NCI-H1105 (cell line): ENCODE measurements around the gene TYW1.
"Not testable (repeated sequence)": the region's sequence is repeated elsewhere in the genome, so short reads cannot be mapped to it uniquely, and the experiment has no call there.

ENCODE experiments used
- DNase-seq: peaks from one replicate; lab custom pipeline; 2025; lab: John Stamatoyannopoulos, UW

The TYW1 gene

GRCh38 chr7:67045496-67045995, 48.9 kb downstream of the TYW1 start:
- no peak for DNase-seq

- DNase-seq: not testable (repeated sequence)
Observed at GRCh38 chr7:67046819-67047218, 50.2 kb downstream of the TYW1 start.

- DNase-seq: not testable (repeated sequence)
Observed at GRCh38 chr7:67049908-67050307, 53.3 kb downstream of the TYW1 start.

GRCh38 chr7:67052161-67052560, 55.5 kb downstream of the TYW1 start:
- DNase-seq: not testable (repeated sequence)

GRCh38 chr7:67056683-67057082, 60.0 kb downstream of the TYW1 start:
- DNase-seq: no peak

- DNase-seq: not testable (repeated sequence)
Observed at GRCh38 chr7:67061321-67061720, 64.7 kb downstream of the TYW1 start.

- not testable (repeated sequence) for DNase-seq
Observed at GRCh38 chr7:67062802-67063201, 66.2 kb downstream of the TYW1 start.

- DNase-seq: not testable (repeated sequence)
Observed at GRCh38 chr7:67066950-67067622, 70.5 kb downstream of the TYW1 start.

GRCh38 chr7:67076120-67076519, 79.5 kb downstream of the TYW1 start:
- DNase-seq: not testable (repeated sequence)

GRCh38 chr7:67082880-67083279, 86.2 kb downstream of the TYW1 start:
- not testable (repeated sequence) for DNase-seq

GRCh38 chr7:67089261-67089660, 92.6 kb downstream of the TYW1 start:
- DNase-seq: not testable (repeated sequence)

GRCh38 chr7:67091053-67091452, 94.4 kb downstream of the TYW1 start:
- DNase-seq: not testable (repeated sequence)

GRCh38 chr7:67098031-67098430, 101.4 kb downstream of the TYW1 start:
- not testable (repeated sequence) for DNase-seq

- not testable (repeated sequence) for DNase-seq
Observed at GRCh38 chr7:67099406-67099805, 102.8 kb downstream of the TYW1 start.

GRCh38 chr7:67100038-67100437, 103.4 kb downstream of the TYW1 start:
- not testable (repeated sequence) for DNase-seq

GRCh38 chr7:67100956-67101361, 104.3 kb downstream of the TYW1 start:
- DNase-seq: no peak

- not testable (repeated sequence) for DNase-seq
Observed at GRCh38 chr7:67104937-67105336, 108.3 kb downstream of the TYW1 start.

GRCh38 chr7:67105377-67105776, 108.7 kb downstream of the TYW1 start:
- DNase-seq: no peak

GRCh38 chr7:67106255-67106654, 109.6 kb downstream of the TYW1 start:
- DNase-seq: not testable (repeated sequence)

- DNase-seq: not testable (repeated sequence)
Observed at GRCh38 chr7:67111342-67111741, 114.7 kb downstream of the TYW1 start.

GRCh38 chr7:67114483-67115246, 118.0 kb downstream of the TYW1 start:
- not testable (repeated sequence) for DNase-seq

- not testable (repeated sequence) for DNase-seq
Observed at GRCh38 chr7:67120491-67120890, 123.9 kb downstream of the TYW1 start.

GRCh38 chr7:67128257-67128656, 131.6 kb downstream of the TYW1 start:
- DNase-seq: not testable (repeated sequence)
